Hindlimb muscle (tissue), 1 donor: ENCODE data around the gene COL23A1. TPM values are rescaled to one million over a fixed set of nuclear protein-coding genes. Genes with fewer than 3 reads are reported as not detected.
"Not testable (repeated sequence)": the region's sequence is repeated elsewhere in the genome, so short reads cannot be mapped to it uniquely, and the experiment has no call there.

Source experiments
- DNase-seq: peaks from one replicate; pipeline ENCODE4 v3.0.0-alpha.2; 2013
- polyA plus RNA-seq: library from polyadenylated mRNA; unstranded; fragments of 120-200 nt; gene quantifications from one replicate; pipeline ENCODE4 v1.2.1, GENCODE V29; 2013; ENCODE audit not compliant: insufficient read length

Gene COL23A1
- polyA plus RNA-seq, 1 donor = 1.8 TPM

DNA sequence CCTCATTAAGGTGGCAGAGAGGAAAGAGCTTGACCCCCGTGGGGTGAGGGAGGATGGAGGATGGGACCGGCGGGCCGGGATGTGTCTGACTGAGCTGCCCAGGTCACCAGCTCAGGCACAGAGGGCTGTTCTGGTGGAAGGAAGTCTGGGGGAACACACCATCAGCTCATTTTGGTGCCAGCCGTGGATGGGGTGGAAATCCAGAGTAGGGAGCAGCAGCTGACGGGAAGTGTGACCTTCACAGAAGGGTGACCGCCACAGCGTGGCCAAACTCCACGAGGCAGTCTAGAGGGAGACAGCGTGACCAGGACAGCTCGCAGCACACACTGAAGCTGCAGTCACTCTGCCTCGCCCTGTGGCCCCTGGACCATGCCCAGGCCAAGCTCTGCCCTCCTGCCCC, 312.3 kb downstream of the COL23A1 start:
- no peak for DNase-seq

DNA sequence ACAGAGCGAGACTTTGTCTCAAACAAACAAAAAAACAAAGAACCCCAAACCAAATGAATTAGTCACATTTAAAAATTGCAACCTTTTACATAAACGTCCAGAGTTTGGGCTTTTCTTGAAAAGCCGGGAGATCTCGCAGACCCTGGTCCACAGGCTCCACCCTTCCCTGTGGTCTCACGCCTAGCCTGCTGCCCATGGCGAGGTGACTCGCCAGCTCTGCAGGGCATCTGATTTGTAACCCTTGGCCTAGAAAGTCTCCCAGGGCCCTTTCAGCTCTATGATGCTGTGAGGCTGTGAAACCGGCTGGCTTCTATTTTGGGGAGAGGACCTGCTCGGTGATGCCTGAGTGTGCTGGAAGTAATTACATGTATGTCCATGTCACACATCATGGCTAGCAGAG, 312.8 kb downstream of the COL23A1 start:
- DNase-seq = no peak

DNA sequence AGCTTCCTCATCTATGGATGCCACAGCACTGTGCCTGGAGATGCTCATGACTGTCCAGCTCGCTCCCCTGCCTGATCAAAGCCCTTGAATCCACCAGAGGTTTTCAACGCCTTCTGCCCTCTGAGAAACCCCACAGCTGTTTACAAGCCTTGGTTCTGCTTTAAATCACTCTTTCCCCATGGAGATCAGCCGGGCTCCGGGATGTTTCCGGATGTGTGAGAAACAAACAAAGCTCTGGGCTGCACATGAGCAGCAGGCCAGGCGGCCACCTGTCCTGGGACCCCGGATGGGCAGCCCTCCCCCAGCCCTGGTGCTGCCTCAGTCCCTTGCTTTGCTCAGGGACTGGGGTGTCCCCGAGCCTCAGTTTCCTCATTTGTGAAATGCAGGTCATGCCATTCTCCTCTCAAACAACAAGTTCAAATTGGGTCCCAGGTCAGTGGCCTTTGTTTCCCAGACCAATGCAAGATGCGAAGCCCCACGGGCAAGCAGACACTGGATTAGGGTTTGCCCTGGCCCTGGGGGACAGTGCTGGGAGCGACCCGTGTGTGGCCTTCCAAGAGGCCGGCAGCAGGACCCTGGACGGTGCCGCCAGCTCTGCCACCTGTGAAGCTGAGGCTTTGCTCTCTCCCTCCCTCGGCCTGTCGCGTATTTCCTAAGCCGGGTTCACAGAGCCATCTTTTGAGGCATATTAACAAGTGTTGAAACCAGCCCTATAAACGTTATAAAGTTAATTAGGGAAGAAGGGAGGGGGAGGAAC, 315.2 kb downstream of the COL23A1 start:
- DNase-seq = no peak

DNA sequence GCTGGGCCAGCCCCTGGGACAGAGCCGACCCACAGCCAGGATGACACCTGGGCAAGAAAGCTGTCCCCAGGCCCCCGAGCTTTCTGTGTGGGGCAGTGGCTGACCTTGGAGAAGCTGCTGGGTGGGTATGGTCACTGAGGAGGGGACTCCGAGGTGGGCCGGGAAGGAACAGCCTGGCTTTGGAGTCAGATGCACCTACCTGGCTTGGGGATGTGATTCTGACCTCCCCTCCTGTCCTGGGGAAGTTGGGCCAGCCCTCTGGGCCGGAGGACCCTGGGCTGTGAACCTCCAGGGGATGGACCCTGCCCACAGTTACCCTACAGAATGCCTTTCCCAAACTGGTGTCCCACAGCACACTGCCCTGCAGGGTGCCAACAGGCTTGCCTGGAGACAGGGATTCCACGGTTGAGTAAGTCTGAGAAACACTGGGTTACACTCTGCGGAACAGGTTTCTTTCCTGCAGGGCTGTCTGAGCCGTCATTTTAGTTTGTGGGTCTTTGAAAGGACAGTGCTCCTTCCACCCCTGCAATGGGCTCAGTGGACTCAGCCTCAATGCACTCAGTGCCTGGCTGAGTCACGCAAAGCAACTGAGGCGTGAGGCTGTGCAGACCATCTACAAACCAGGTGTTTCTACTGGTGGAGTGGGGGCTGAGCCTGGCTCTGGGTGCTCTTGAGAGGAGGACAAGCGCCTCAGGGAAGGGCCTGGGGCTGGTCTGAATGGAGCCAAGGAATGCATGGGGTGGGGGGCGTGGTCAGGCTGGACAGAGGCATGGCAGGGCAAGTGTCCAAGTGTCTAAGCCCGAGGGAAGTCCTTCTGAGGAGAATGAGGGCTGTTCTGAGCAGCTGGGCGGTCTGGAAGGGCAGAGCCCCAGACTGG, 316.3 kb downstream of the COL23A1 start:
- no peak for DNase-seq

DNA sequence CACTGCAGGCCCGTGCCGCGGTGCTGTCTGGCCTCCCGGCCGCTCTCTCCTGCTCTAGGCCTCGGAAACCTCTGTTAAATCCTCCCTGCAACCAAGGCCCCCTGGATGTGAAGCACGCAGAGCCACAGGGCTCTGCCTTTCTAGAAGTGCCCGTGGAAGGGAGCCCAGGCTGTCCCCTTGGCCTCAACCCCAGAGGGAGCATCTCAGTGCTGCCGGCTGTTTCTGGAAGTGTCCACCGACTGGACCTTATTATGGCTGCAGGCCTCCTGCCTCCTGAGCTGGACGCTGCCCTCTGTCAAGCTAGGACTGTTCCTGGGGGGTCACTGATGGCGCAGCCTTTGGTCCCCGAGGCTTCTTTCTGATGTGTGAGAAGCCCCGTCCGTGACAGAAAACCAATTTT, 317.2 kb downstream of the COL23A1 start:
- DNase-seq = no peak

DNA sequence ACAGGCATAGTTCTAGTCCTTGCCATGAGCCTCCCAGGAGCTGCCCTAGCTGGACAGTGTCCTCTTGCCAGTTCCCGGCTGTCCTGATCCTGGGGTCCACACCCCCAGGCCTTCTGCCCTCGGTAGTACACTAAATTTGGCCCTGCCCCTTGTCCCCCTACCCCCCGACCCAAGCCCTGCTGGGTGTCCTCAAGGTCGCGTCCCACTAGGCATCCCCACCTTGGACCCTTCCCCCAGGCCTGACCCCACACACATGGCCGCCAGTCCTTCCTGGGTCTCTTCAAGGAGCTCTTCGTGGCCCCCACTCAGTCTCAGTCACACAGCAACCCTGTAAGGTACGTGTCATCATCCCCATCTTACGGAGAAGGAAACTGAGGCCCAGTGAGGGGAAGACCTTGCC, 317.6 kb downstream of the COL23A1 start:
- DNase-seq = no peak

DNA sequence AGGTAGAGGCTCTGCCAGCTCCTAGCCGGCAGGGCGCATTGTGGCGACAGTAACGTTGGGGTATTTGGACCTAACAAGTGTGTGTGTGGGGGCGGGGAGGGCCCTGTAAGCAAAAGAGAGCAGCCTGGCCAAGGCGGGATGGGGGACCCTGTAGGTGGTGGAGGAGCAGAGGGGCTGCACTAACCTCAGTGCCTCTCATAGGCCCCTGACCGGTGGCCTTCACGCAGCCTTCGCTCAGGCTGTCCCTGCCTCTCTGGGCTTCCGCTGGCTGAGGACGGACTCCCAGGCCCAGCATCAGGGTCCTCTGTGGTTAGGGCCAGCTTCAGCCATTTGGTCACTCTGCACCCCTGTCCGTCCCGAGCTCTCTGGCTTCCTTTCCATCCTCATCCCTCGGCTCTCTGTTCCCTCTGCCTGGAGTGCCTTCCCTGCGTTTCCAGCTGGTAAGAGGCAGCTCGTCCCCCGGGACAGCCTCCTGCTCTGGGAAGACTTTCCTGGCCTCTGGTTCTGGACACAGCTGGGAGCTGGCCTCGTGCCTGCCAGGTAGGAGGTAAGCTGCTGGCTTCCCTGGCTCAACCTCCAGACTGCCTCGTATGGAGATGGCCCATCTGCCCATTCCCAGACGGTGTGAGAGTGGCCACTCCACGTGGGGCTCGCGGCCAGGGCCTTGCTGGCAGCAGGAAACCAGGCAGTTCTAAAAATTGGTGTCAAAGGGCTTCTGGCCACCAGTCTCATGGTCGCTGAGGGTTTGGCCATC, 318.3 kb downstream of the COL23A1 start:
- no peak for DNase-seq

DNA sequence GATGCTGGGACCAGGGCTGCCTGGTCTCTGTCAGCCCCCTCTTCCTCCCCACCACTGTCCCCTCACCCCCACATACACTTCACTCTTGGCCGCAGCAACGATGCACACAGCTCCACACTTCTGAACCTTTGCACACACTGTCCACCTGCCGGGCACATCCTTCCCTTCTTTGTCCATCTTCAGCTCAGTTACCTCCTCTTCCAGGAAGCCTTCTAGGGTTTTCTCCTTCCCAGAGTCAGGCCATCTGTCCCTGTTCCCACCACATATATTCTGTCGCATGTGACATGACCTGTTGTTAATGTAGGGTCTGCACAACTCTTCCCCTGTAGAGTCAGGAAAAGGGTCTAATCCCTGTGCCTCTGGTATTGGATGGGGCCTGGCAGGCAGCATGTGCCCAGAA, 319.0 kb downstream of the COL23A1 start:
- DNase-seq = no peak

DNA sequence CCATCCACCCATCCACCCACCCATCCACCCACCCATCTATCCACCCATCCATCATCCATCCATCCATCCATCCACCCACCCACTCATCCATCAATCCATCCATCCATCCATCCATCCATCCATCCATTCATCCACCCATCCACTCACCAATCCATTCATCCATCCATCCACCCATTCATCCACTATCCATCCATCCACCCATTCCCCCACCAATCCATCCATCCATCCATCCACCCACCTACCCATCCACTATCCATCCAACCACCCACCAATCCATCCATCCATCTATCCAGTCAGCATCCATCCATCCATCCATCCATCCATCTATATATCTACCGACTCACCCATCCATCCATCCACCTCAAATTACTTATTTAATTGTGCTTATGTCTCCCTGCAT, 320.7 kb downstream of the COL23A1 start:
- DNase-seq = no peak

DNA sequence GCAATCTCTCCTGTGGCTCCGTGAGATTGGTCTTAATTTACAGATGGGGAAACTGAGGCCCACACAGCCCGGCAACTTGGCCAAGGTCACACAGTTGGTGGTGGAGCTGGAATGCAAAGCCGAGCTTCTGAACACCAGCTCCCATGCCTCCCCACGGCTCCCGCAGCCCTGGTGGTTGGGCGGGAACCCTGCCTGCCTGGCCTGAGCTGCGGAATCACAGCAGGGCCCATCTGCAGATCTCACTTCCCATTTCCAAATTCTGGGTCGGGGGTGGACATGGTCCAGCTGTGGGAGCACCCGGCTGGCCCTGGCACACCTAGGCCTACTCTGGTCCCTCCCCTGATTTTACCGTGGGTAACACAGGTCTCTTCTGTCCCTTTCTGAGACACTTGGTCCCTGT, 322.3 kb downstream of the COL23A1 start:
- no peak for DNase-seq

DNA sequence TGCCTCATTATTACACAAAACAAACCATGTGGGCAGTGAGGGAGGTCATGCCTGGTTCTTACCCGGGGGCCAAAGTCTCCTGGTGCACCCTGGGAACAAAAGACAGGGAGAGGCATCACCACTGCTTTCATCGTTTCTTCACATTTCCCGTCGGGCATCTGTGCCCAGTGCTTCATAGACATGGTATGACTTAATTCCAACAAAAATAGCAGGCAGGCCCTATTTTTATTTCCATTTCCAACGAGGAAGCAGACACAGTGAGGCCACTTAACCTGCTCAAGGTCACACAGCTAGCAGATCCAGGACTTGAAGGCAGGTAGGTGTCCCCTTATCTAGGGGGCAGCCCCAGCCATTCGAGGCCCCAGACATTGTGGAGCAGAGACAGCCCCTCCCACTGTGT, 322.9 kb downstream of the COL23A1 start:
- no peak for DNase-seq

DNA sequence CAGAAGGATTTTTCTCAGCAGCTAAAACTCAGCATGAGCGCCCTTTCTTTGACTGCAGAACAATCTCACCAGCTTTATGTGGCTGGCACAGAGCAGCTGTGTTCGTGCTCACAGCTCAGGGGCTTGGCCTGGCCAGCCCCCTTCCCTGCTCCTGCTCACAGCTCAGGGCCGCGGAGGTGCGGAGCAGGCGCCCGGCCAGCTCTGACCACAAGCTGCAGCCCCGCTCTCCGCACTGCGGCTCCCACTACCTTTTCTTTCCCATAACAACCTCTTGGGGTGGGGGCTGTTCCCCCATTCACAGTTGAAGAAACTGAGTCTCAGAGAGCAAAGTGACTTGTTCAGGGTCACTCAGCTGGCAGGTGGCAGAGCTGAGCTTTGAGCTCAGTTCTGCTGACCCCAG, 323.6 kb downstream of the COL23A1 start:
- DNase-seq = no peak

DNA sequence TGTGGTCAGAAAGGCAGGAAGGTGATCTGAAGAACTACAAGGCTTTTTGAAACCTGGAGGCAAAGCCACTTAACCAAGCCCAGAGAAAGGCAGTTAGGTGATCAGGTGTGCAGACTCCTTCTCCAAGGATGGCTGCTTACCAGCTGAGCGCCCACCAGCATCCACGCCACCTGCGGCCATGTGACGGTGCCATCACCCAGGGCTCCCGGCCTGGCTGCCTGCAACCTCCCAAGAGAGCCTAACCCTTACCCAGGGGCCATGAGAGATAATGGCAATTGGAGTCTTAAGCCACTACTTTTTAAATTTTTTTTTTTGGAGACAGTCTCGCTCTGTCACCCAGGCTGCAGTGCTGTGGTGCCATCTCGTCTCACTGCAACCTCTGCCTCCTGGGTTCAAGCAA, 324.4 kb downstream of the COL23A1 start:
- no peak for DNase-seq

DNA sequence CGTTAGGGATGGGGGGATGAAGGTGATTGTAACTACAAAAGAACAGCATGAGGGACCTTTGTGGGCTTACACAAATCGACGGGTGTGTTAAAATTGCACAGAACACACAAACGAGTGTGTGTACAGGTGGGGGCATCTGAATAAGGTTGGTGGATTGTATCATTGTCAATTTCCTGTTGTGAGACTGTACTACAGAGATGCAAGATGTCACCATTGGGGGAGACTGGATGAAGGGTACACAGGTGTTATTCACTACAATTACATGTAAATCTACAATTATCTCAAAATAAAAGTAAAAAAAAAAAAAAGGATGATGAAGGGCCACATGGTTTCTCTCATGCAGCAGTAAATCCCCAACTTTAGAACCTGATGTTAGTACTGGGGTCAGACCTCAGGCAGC, 326.1 kb downstream of the COL23A1 start:
- no peak for DNase-seq

DNA sequence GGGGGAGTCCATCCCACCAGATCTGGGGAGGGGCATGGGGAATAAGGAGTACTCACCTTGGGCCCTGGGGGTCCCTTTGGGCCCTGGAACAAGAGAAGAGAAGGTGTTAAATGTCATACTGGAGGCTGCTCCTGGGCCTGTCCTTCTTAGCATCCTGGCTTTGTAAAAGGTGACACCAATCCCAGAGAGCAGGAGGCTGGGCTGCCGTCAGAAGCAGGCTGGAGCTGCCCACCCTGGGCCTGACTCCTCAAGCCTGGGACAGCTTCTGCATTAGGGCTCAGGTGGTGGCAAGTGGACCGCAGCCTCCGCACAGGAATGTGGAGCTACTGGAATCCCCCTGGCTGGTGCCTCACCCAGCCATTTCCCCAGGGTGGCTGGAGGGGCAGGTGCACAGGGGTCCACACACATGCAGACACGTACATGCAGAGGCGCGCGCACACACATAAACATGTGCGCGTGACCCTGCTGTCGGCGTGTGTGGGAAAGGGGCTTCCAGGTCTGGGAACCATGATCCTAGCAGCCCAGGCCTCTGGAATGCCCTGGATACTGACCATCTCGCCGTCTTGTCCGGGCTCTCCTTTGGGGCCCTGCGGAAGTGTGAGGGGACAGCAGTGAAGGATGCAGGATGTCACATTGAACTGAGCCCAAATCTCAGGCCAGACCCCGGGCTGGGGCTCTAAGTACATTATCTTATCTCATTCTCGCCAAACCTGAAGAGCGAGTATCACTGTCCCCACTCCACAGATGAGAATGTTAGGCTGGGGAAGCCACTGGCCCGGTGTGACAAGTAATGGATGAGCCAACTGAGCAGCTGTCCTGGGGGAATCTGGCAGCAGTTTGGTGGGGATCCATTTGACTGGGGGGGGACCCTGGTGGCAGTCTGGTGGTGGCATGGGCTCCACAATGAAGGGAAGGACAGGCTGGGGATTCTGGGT, 328.3 kb downstream of the COL23A1 start:
- no peak for DNase-seq

DNA sequence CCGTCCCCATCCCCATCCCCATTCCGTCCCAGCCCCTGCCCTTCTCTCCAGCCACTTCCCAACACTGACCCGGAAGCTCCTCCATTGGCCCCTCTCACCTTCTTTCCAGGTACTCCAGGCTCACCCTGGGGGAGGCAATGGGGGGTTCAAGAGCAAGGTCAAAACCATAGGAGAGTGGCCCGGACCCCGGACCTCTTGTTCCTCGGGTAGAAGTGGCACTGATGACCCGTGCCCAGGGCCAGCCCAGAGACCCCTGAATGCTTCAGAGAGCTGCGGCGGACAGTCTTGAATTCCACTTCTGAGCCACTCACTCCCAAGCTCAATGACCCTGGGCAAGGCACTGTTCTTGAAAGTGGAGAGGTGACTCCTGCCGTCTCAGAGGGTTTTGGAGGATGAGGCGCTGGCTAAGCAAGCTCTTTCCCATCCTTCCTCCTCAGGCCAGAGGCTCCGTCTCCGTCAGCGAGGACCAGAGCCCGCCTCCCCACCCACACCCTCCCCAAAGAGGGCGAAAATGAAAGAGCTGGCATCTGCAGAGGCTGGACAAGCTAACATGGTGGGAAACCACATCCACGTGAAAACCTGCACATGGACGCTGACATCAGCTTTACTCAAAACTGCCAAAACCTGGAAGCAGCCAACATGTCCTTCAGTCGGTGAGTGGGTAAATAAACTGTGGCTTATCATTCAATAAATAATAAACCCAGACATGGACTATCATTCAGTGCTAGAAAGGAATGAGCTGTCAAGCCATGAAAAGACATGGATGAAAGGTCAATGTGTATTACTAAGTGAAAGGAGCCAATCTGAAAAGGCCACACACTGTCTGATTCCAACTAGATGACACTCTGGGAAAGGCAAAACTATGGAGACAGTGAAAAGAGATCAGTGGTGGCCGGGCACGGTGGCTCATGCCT, 330.3 kb downstream of the COL23A1 start:
- DNase-seq = no peak

DNA sequence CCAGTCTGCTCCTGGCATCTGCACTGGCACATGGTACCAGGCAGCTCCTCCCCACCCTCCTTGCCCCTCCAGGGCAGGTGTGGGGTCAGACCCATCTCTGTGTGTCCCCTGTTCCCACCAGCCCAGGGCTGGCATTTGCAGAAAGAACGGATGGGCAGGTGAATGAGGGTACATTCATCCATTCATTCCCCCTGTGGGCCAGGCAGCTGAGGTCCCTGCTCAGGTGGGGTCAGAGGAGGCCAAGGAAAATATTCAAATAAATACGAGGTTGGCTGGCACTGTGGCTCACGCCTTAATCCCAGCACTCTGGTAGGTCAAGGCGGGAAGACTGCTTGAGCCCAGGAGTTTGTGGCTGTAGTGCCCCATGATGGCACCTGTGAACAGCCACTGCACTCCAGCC, 332.5 kb downstream of the COL23A1 start:
- DNase-seq = no peak

DNA sequence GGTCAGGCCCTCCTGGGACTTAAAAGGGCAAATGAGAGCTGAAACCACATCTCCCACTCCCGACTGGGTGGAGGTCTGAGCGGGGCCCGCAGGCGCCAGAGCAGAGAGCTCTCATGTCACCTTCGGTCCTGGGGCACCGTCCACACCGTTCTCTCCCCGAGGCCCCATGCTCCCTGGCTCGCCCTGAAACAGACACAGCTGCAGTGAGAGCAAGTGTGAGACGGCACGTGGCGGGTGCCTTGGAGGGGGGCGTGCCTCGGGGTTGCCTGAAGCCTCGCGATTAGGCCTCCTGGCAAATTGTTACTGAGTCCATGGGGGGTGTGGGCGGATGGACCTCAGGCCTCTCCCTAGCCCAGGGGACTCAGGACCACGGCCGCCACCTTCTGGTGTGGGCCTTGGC, 333.4 kb downstream of the COL23A1 start:
- DNase-seq = no peak

DNA sequence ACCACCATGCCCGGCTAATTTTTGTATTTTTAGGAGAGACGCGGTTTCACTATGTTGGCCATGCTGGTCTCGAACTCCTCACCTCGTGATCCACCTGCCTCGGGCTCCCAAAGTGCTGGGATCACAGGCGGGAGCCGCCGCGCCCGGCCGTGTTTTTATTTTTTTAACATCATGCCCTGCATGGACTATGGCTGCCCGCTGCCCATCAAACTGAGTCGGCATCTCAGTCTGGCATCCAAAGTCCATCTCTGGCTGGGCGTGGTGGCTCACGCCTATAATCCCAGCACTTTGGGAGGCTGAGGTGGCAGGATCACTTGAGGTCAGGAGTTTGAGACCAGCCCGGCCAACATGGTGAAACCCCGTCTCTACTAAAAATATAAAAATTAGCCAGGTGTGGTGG, 336.6 kb downstream of the COL23A1 start:
- not testable (repeated sequence) for DNase-seq

DNA sequence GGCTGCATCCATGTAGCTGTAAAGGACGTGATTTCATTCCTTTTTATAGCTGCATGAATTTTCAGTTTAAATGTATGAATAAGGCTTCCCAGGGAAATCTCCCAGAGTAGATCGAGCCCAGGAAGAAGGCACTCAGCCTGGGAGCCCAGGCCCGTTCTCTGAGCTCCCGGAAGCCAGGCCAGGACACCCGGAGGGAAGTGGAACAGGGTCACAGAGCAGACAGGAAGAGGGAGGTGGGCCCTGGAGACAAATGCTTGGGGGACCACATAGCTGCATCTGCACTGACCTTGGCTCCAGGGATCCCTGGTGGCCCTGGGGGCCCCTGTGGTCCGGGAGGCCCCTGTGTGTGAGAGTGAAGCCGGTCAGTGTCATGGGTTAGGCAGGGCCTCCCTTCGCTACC, 337.9 kb downstream of the COL23A1 start:
- DNase-seq = no peak

DNA sequence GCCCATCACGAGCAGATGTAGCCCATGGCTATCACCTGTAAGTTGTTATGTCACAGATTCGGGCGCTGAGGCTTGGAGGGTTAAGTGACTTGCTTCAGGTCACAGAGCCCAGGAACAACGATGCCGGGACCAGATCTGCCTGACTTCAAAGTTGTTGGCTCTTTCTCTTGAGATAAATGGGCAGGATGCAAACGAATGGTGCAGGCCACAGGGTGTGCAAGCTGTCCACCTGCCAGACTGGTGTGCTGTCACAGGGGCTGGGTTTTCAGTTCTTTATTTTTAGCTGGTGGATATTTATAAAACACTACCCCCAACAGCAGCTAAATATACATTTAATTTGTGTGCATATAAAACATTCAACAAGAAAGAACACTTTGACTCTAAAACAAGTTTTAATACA, 339.9 kb downstream of the COL23A1 start:
- DNase-seq = no peak
